ENCODE results near the gene NCAPD2.

DNA sequence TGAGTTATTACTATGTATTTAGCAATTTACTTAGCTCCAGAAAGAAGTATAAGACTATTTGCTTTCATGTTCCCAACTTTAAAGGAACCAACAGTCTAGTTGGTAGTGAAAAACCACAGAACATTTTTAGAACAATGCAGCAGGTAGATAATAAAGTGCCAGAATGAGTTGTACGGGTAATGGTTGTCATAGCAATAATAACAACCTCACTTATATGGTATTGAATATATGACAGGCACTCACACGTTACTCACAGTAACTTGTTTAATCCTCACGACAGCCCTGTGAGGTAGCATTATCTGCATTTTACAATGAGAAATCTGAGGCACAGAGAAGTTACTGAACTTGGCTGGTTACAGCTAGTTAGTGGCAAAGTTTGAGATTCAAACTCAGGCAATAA, 29.8 kb downstream of the NCAPD2 start:
- TF ChIP-seq, protein P1, sequence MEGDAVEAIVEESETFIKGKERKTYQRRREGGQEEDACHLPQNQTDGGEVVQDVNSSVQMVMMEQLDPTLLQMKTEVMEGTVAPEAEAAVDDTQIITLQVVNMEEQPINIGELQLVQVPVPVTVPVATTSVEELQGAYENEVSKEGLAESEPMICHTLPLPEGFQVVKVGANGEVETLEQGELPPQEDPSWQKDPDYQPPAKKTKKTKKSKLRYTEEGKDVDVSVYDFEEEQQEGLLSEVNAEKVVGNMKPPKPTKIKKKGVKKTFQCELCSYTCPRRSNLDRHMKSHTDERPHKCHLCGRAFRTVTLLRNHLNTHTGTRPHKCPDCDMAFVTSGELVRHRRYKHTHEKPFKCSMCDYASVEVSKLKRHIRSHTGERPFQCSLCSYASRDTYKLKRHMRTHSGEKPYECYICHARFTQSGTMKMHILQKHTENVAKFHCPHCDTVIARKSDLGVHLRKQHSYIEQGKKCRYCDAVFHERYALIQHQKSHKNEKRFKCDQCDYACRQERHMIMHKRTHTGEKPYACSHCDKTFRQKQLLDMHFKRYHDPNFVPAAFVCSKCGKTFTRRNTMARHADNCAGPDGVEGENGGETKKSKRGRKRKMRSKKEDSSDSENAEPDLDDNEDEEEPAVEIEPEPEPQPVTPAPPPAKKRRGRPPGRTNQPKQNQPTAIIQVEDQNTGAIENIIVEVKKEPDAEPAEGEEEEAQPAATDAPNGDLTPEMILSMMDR (IDR thresholded peaks at IDR 0.05), result no peak
- no peak for TF ChIP-seq POLR2A (IDR thresholded peaks at IDR 0.05)
